ENCODE measurements around the gene ANGPTL4. TPM values are rescaled to one million over a fixed set of nuclear protein-coding genes. Genes with fewer than 3 reads are reported as not detected.

The ANGPTL4 gene
- total RNA-seq, 1 experiment from 2014 or later, result 1.7 TPM

- no peaks in the 10 kb centered on the region for H3K9me3 ChIP-seq (ENCODE audit: low read depth, low read length, poor library complexity, severe bottlenecking)
- TF ChIP-seq CTCF (conservative IDR thresholded peaks at IDR 0.05; ENCODE audit: low read depth, low read length) (no peak), EZH2 (IDR thresholded peaks at IDR 0.05; ENCODE audit: borderline replicate concordance, low read depth, low read length, poor library complexity, severe bottlenecking) (no peak)
- no peaks in the 10 kb centered on the region for H3K36me3 ChIP-seq (ENCODE audit: insufficient read depth, low read length, poor library complexity, severe bottlenecking)
- no peak overlapping the region for H3K4me3 ChIP-seq (ENCODE audit: low read depth, low read length, poor library complexity, severe bottlenecking)
- no TSS peak for BruUV-seq (replicated peaks)
- DNase-seq (ENCODE audit: low spot score), result no peak
- H3K27ac ChIP-seq (ENCODE audit: low read depth, low read length, poor library complexity, severe bottlenecking), result peak overlapping the region; percentile 28
- no peaks in the 10 kb centered on the region for H3K27me3 ChIP-seq (replicated peaks; ENCODE audit: insufficient read depth, low read depth, low read length, poor library complexity)
- intact Hi-C loops (cut with micrococcal nuclease; ENCODE audit: unreplicated experiment), result no loop called here
- CTCF ChIA-PET, result no interaction called here
- POLR2A ChIA-PET (ENCODE audit: low non-redundant PET), result interaction anchor here (0.6 kb wide), 1 partner anchor 1494 kb away, joined by 3 read pairs; no protein-coding TSS in a partner anchor
- H3K4me1 ChIP-seq (ENCODE audit: insufficient read depth, low read length, poor library complexity, severe bottlenecking), result peaks cover 12% of the 10 kb centered on the region
These were observed 29.4 kb downstream of the ANGPTL4 start for GRCh38 chr19:8393192-8393870.

DNA sequence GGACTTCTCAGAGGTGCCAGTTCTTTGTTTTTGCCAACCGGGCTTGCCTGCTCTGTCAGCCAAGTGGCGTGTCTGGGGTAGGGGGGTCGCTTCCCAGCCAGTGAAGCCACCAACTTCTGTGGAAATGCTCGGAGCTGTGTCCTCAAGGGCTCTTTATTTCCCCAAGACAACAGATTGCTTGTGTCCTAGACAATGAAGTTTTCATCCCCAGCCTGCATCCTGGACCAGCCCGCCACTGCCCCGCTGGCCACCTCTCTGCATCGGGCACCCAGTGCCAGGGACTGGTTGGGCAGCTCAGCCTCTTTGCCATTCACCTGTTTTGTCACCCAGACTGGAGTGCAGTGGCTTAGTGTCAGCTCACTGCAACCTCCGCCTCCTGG, 29.9 kb downstream of the ANGPTL4 start:
- H3K9me3 ChIP-seq (ENCODE audit: low read depth, low read length, poor library complexity, severe bottlenecking), result no peaks in the 10 kb centered on the region
- TF ChIP-seq EZH2 (IDR thresholded peaks at IDR 0.05; ENCODE audit: borderline replicate concordance, low read depth, low read length, poor library complexity, severe bottlenecking) (no peak), CTCF (conservative IDR thresholded peaks at IDR 0.05; ENCODE audit: low read depth, low read length) (no peak)
- H3K27me3 ChIP-seq (replicated peaks; ENCODE audit: insufficient read depth, low read depth, low read length, poor library complexity), result no peaks in the 10 kb centered on the region
- H3K4me3 ChIP-seq (ENCODE audit: low read depth, low read length, poor library complexity, severe bottlenecking), result no peak overlapping the region
- POLR2A ChIA-PET (ENCODE audit: low non-redundant PET), result no interaction called here
- peak overlapping the region; percentile 28 for H3K27ac ChIP-seq (ENCODE audit: low read depth, low read length, poor library complexity, severe bottlenecking)
- no peak for DNase-seq (ENCODE audit: low spot score)
- CTCF ChIA-PET, result no interaction called here
- H3K4me1 ChIP-seq (ENCODE audit: insufficient read depth, low read length, poor library complexity, severe bottlenecking), result peaks cover 12% of the 10 kb centered on the region
- intact Hi-C loops (cut with micrococcal nuclease; ENCODE audit: unreplicated experiment), result no loop called here
- no TSS peak for BruUV-seq (replicated peaks)
- H3K36me3 ChIP-seq (ENCODE audit: insufficient read depth, low read length, poor library complexity, severe bottlenecking), result no peaks in the 10 kb centered on the region

- intact Hi-C loops (cut with micrococcal nuclease; ENCODE audit: unreplicated experiment), result loop anchor here (2.0 kb wide), 1 partner anchor 41 kb away; no protein-coding TSS in a partner anchor
- Histone ChIP-seq H3K27me3 (replicated peaks; ENCODE audit: insufficient read depth, low read depth, low read length, poor library complexity) (no peaks in the 10 kb centered on the region), H3K4me1 (ENCODE audit: insufficient read depth, low read length, poor library complexity, severe bottlenecking) (peaks cover 12% of the 10 kb centered on the region), H3K27ac (ENCODE audit: low read depth, low read length, poor library complexity, severe bottlenecking) (no peak overlapping the region), H3K4me3 (ENCODE audit: low read depth, low read length, poor library complexity, severe bottlenecking) (no peak overlapping the region), H3K9me3 (ENCODE audit: low read depth, low read length, poor library complexity, severe bottlenecking) (no peaks in the 10 kb centered on the region), H3K36me3 (ENCODE audit: insufficient read depth, low read length, poor library complexity, severe bottlenecking) (no peaks in the 10 kb centered on the region)
- no TSS peak for BruUV-seq (replicated peaks)
- ChIA-PET CTCF (no interaction called here), POLR2A (ENCODE audit: low non-redundant PET) (no interaction called here)
- TF ChIP-seq EZH2 (IDR thresholded peaks at IDR 0.05; ENCODE audit: borderline replicate concordance, low read depth, low read length, poor library complexity, severe bottlenecking) (no peak), CTCF (conservative IDR thresholded peaks at IDR 0.05; ENCODE audit: low read depth, low read length) (no peak)
- no peak for DNase-seq (ENCODE audit: low spot score)
These were observed 31.7 kb downstream of the ANGPTL4 start for GRCh38 chr19:8395621-8396082.

All from A673 (cell line).